ENCODE results near the gene SETD1B.

DNA sequence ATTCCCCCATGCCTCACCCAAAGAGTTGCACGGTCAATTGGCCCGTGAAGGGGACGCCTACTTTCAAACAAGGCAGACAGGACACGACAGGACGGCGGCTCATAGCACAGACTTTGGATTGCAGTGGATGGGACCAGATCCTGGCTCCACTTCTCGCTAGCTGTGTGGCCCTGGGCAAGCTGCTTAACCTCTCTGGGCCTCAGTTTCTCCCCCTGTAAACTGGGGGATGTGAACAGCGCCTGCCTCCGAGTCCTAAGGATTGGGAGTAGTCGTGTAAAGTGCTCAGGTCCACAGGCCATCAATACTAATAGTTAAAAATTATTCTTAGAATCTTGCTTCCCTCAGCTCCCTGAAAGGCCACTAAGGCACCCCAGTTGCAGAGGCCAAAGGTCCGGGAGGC lies 23.4 kb upstream of the SETD1B start:
- TF ChIP-seq POLR2A (IDR thresholded peaks at IDR 0.05; ENCODE audit: low read depth, low read length) (no peak), POLR2AphosphoS5 (IDR thresholded peaks at IDR 0.05; ENCODE audit: low read depth, low read length) (no peak), TAF1 (IDR thresholded peaks at IDR 0.05; ENCODE audit: borderline replicate concordance, low read depth, low read length) (no peak)

Measured in GM12892 (cell line).